ENCODE results near the gene TRIB2. TPM values are rescaled to one million over a fixed set of nuclear protein-coding genes. Genes with fewer than 3 reads are reported as not detected.
A peak's percentile ranks its signal among the peaks of the same experiment; 100 is the strongest.

The TRIB2 gene
- total RNA-seq, 1 donor from 2014 or later = 12.7 TPM

- no peak for ATAC-seq
Measured at GRCh38 chr2:12750166-12750905, 33.6 kb downstream of the TRIB2 start.

- ATAC-seq = no peak
Measured at GRCh38 chr2:12754643-12755042, 37.9 kb downstream of the TRIB2 start.

- no peak for ATAC-seq
Measured at GRCh38 chr2:12755384-12755783, 38.6 kb downstream of the TRIB2 start.

- peak; percentile 97 for ATAC-seq
Measured at GRCh38 chr2:12759248-12759647, 42.5 kb downstream of the TRIB2 start.

GRCh38 chr2:12761104-12761503 is 44.4 kb downstream of the TRIB2 start:
- no peak for ATAC-seq

- ATAC-seq = no peak
Measured at GRCh38 chr2:12762337-12762736, 45.6 kb downstream of the TRIB2 start.

- ATAC-seq = no peak
Measured at GRCh38 chr2:12762976-12763375, 46.2 kb downstream of the TRIB2 start.

GRCh38 chr2:12763486-12763885 is 46.8 kb downstream of the TRIB2 start:
- ATAC-seq = no peak

- peak; percentile 60 for ATAC-seq
Measured at GRCh38 chr2:12764075-12764730, 47.5 kb downstream of the TRIB2 start.

- no peak for ATAC-seq
Measured at GRCh38 chr2:12764849-12765605, 48.3 kb downstream of the TRIB2 start.

GRCh38 chr2:12766421-12766879 is 49.7 kb downstream of the TRIB2 start:
- ATAC-seq = peak; percentile 38

- no peak for ATAC-seq
Measured at GRCh38 chr2:12767541-12767940, 50.8 kb downstream of the TRIB2 start.

GRCh38 chr2:12767996-12768624 is 51.4 kb downstream of the TRIB2 start:
- no peak for ATAC-seq

- ATAC-seq = no peak
Measured at GRCh38 chr2:12769492-12770105, 52.9 kb downstream of the TRIB2 start.

- ATAC-seq = no peak
Measured at GRCh38 chr2:12770300-12770968, 53.7 kb downstream of the TRIB2 start.

GRCh38 chr2:12771154-12771553 is 54.4 kb downstream of the TRIB2 start:
- ATAC-seq = no peak

- no peak for ATAC-seq
Measured at GRCh38 chr2:12773586-12774394, 57.1 kb downstream of the TRIB2 start.

GRCh38 chr2:12774395-12774727 is 57.6 kb downstream of the TRIB2 start:
- ATAC-seq = no peak

GRCh38 chr2:12776521-12776961 is 59.8 kb downstream of the TRIB2 start:
- ATAC-seq = no peak

- ATAC-seq = no peak
Measured at GRCh38 chr2:12778369-12778768, 61.6 kb downstream of the TRIB2 start.
